ENCODE measurements around the gene KCNK6.

GRCh38 chr19:38350883-38351282 is 31.2 kb downstream of the KCNK6 start:
- no peak for TF ChIP-seq POLR2AphosphoS5 (IDR thresholded peaks at IDR 0.05)
- no peak for TF ChIP-seq CTCF (IDR thresholded peaks at IDR 0.05)
- no peak for TF ChIP-seq POLR2A (IDR thresholded peaks at IDR 0.05; ENCODE audit: low read depth)
- TF ChIP-seq EP300 (IDR thresholded peaks at IDR 0.05): no peak
